Measurements from ENCODE around the gene ASCL2.
"Not testable (repeated sequence)": the region's sequence is repeated elsewhere in the genome, so short reads cannot be mapped to it uniquely, and the experiment has no call there.

ASCL2 gene

DNA sequence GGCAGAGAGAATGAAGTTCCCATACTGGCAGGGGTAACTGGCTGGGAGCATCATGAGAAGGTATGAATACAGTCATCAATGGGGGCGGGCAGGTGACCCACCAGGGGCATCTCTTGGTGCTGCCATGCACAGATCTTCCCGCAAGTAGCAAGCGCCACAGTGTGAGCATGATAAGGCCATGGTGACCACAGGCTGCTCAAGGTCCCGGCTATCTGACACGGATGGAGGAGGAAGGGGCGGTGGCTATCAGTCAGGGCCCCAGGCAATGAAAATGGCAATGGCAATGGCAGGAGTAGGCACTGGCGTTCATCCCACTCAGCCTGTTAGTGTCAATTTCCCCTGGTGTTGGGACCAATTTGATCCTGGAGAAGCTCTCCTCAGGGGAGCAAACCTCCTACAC lies 21.6 kb downstream of the ASCL2 start:
- H3K4me3 ChIP-seq, result no peak overlapping the region
- no peak overlapping the region for H3K27ac ChIP-seq

DNA sequence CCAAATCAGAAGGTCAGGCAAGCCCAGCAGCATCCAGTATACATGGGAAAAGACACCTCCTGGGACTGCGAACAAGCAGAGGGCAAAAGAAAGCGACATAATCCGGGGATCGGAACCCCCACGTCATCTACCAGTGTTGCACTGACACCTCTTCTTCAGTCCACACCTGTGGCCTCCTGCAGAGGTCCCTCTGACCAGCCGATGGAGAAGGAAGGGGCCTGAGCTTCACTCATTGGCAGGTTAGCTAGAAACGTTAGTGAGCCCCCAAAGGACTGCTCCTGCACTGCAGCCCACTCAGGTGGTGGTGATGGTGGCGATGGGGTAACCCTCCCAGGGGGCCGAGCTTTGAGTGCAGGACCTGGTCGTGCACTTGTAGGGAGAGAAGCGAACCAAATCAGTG lies 22.1 kb downstream of the ASCL2 start:
- Histone ChIP-seq H3K4me3 (no peak overlapping the region), H3K27ac (no peak overlapping the region)

DNA sequence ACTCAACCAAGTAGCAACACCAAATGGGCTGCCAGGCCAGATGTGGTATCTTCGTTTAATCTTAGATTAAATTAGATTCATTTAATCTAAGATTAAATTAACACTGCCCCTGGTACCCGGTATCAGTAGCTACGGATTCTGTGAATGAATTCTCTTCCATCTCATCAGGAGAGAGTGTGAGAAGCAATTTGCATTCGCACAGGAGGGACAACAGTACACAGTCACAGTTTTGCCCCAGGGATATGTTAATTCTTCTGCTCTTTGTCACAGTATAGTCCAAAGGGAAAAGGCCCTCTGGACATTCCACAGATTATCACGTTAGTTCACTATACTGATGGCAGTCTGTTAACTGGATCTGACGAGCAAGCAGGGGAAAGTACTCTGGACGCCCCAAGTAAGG lies 22.9 kb downstream of the ASCL2 start:
- Histone ChIP-seq H3K4me3 (no peak overlapping the region), H3K27ac (no peak overlapping the region)

DNA sequence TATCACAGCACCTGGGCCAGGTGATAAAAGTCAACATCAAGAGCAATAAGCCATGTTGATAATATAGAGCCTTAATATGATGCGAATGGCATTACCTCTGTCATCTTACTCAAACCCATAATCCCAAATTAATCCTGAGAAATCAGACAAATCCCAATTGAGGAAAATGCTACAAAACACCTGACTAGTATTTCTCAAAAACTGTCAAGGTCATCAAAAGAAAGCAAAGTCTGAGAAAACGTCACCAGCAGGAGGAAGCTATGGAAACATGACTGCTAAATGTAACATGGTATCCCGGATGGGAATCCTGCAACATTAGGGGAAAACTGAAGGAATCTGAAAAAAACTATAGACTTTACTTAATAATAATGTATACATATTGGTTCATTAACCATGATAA lies 29.6 kb downstream of the ASCL2 start:
- Histone ChIP-seq H3K27ac (no peak overlapping the region), H3K4me3 (no peak overlapping the region)

DNA sequence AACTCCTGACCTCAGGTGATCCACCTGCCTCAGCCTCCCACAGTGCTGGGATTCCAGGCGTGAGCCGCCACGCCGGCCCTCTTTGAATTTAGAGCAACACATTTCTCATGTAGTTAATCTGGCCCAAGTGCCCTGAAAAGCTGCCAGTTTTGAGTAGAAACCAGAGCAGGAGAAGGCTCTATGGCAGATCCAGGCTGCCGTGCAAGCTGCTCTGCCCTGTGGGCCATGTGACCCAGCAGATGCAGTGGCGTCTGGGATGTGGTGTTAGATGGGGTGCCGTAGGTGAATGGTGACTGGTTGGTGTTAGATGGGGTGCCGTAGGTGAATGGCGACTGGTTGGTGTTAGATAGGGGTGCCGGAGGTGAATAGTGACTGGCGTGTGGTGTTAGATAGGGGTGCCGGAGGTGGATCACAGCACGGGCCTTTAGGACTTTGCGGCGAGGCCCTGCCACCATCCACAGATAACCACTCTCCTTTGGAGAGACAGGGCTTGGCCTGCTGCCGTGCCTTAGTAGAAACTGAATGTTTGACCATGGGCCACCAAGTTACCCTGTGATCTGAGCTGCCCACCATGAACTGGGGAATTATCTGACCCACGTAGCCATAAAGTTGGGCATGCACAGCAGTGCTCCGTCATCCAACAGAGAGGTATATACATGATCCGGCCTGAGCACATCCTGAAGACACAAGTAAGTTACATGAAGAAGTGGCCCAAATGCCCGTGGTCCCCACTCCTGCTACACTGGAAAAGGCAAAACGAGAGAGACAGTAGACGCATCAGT lies 32.7 kb downstream of the ASCL2 start:
- Histone ChIP-seq H3K4me3 (no peak overlapping the region), H3K27ac (no peak overlapping the region)

DNA sequence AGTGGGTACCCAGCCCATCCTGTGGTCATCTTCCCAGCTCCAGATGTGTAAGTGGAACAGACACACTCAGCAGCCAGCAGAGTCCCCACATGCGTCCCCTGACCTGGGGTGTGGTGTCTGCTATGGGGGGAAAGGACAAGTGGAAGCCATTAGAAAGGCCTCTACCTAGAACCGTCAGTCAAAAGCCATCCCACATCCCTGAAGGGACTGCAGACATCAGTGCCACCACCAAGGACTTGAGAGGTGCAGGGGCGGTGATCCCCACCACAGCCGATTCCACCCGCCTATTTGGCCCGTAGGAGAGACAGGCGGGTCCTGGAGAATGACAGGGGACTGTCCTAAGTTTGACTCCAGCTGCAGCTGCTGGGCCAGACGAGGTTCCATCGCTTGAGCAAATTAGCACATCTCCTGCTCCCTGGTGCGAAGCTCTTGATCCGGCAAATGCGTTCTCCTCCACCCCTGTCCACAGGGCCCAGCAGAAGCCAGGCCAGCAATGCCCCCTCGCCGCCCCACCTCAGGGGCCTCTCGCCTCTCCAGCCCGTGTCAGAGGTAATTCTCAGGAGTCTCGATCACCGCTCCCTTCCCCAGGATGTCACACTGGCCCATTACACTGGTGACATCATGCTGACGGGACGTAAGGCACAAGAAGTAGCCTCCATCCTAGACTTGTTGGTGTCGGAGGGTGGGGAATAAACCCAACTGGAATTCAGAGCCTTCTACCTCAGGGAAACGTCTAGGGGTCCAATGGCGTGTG lies 33.8 kb downstream of the ASCL2 start:
- not testable (repeated sequence) for H3K27ac ChIP-seq, H3K4me3 ChIP-seq

DNA sequence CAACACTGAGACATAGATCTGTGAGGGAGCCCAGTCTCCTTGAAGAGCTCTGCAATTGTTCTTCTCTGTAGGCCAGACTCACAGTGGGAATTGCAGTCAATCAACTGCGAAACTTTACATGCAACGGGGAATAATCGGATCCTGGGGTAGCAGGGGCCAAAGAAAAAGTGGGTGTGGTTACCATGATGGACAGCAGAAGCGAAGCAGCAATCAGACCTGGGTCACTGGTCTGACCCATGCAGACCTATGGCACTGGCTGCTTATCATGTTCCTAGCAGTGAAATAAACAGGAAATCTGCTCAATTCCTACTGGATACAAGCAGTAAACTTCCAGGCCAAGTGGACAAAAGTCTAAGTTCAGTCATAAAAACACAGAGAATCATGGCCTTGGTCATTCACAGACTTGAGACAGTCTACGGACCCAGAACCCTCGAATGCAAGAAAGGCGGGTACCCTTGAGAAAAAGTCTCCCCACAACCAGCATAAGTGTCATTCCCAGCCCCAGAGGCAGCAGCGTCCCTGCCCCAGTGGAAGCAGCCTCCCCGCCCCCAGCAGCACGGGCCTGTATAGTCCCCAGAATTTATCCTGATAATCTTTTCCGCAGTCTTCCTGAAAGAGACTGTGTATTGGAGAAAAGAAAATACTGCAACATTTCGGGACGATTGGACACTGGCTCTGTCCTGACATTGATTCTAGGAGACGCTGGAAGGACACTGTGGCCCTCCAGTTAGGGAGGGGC lies 34.6 kb downstream of the ASCL2 start:
- no peak overlapping the region for H3K4me3 ChIP-seq
- H3K27ac ChIP-seq, result no peak overlapping the region

DNA sequence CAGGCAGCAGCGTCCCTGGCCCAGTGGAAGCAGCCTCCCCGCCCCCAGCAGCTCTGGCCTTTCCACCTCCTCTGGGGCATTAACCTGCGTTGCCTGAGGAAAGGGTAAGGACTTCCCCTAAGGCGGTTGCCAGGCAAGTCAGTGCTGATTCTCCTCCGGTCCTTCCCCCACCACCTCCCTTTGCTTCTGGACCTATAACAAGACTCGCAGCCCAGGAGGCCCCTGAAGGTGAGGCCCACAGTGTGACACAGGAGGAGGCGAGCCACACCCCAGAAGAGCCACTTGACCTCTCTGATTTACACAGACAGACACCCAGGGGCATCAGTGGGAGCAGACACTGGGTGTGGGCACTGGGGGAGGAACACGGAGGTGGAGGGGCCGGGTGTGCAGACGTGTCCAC lies 35.4 kb downstream of the ASCL2 start:
- H3K27ac ChIP-seq, result no peak overlapping the region

DNA sequence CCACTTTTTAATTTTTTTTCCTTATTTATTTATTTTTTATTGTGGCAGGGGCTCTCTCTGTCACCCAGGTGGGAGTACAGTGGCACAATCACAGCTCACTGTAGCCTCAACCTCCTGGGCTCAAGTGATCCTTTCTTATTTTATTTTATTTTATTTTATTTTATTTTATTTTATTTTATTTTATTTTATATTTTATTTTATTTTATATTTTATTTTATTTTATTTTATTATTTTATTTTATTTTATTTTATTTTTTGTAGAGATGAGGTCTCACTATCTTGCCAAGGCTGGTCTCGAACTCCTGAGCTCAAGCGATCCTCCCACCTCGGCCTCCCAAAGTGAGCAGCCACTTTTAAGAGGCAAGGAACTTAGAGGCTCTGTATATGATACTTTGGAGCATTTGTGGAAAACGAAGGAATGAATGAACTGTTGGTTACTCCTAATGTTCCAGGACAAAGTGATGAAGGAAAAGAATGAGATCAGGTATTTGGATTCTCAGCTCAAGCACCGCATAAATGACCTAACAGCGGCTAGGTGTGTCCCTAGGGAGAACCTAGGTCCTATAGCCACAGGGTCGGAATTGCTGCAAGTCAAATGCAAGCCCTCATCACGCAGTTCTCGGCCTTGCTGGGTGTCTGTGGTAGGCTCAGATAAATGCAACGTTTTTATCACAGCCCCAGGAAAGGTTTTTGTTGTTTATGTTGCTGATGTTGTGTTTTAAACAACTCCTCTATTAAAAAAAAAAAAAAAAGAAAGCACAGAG lies 36.5 kb downstream of the ASCL2 start:
- Histone ChIP-seq H3K4me3 (no peak overlapping the region), H3K27ac (no peak overlapping the region)

More for the DNA sequence above, 35.4 kb downstream of the ASCL2 start:
- no peak overlapping the region for H3K4me3 ChIP-seq

DNA sequence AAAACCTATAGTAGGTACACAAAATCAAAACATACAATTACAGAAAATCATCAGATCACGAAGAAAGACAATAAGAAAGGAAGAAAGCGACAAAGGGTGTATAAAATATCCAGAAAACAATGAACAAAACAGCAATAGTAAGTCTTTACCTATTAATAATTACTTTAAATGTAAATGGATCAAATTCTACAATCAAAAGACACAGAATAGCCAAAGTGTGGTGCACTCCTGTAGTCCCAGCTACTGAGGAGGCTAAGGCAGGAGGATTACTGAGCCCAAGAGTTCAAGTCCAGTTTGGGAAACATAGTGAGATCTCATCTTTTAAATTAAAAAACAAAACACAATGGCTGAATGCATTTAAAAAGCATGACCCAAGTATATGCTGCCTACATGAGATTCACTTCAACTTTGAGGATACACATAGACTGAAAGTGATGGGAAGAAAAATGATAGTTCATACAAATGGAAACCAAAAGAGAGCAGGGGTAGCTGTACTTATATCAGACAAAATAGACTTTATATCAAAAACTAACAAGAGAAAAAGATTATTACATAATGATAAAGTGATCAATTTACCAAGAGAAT lies 40.6 kb downstream of the ASCL2 start:
- H3K27ac ChIP-seq, result no peak overlapping the region

DNA sequence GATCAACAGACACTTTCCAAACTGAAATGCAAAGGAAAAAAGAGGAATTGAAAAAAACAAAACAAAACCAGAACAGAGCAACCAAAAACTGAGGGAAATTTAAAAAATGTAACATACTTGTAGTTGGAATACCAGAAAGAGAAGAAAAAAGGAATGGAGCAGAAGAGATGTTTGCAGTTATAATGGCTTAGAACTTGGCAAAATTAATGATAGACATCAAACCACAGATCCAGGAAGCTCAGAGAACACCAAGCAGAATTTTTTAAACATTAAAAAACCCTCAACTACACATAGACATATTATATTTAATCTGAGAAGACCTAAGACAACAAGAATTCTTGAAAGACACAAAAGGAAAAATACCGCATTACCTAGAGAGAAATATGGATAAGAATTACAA lies 46.1 kb downstream of the ASCL2 start:
- H3K27ac ChIP-seq, result no peak overlapping the region
- no peak overlapping the region for H3K4me3 ChIP-seq

More for the DNA sequence above, 40.6 kb downstream of the ASCL2 start:
- H3K4me3 ChIP-seq, result no peak overlapping the region

DNA sequence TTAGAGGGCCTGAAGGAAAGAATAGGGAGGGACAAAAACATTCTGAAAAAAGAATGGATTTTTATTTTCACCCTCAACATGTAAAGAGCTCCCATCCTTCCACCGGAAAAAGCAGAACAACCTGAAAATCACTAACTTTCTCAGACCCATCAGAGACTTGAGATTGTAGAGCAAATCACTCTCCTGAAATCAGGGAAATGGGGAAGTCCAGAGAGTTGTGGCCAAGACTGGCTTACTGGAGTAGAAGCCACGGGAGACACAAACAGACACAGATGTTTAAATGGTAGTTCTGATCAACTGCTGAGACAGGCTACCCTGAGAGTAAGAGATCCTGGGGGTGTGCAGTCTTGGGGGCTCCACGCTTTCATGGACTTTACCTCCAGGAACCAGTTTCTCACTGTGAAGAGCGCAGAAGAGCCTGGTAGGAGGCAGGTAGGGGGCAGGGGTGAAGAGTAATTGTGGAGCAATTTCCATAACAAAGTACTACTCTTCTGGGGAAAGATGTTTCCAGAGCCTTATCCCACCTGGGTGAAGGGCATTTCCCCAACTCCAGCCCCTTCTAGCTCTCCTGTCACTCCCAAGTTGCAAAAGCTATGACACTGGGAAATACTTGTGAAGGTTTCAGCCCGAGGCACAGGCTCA lies 47.1 kb downstream of the ASCL2 start:
- H3K4me3 ChIP-seq, result no peak overlapping the region
- H3K27ac ChIP-seq, result no peak overlapping the region

DNA sequence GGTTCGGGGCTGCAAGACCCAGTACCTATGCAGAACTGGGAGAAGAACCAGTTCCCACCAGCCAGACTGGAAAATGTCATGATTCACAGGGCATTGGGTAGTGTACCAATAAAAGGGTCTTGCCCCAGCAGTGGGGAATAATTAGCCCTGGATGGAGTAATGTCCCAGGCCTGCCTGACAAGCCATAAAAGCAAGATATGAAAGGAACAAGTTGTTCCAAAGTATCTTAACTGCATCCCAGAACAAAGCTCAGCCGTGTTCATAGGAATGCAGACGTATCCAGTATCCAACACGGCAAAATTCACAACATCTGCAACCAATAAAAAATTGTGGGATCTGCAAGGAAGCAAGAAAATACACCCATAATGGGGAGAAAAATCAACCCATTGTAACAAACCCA lies 47.9 kb downstream of the ASCL2 start:
- Histone ChIP-seq H3K4me3 (no peak overlapping the region), H3K27ac (no peak overlapping the region)

DNA sequence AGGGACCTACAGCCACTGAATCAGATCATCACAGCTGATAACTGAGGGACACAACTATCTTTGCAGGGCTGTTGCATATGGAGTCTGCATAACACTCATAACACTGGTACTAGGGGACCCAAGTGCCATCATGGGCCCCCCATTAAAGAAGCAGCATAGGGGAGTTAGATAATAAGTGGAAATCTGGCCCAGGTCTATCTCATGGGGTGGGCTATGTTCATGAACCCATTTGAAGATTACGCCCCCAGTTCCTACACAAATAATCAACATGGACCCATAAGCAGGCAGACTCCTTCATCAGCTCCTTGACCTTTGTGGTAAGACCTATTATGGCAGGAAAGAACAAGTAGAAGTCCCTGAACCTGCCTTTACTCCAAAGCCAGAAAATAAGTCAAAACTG lies 48.8 kb downstream of the ASCL2 start:
- Histone ChIP-seq H3K27ac (no peak overlapping the region), H3K4me3 (no peak overlapping the region)

DNA sequence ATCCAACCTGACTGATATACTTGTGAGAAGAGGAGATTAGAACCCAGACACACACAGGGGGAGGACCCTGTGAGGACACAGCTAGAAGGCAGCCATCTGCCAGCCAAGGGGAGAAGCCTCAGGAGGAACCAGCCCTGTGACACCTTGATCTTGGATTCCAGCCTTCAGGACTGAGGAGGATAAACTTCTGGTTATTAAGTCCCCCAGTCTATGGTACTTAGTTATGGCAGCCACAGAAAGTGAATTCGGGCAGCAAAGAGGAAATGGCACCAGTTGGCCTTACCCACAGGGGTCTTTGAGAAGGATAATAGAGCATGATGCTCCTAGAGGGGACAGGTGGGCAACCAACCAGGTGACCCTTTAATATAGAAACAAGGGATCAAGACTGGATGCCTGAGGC lies 49.4 kb downstream of the ASCL2 start:
- Histone ChIP-seq H3K4me3 (no peak overlapping the region), H3K27ac (no peak overlapping the region)

DNA sequence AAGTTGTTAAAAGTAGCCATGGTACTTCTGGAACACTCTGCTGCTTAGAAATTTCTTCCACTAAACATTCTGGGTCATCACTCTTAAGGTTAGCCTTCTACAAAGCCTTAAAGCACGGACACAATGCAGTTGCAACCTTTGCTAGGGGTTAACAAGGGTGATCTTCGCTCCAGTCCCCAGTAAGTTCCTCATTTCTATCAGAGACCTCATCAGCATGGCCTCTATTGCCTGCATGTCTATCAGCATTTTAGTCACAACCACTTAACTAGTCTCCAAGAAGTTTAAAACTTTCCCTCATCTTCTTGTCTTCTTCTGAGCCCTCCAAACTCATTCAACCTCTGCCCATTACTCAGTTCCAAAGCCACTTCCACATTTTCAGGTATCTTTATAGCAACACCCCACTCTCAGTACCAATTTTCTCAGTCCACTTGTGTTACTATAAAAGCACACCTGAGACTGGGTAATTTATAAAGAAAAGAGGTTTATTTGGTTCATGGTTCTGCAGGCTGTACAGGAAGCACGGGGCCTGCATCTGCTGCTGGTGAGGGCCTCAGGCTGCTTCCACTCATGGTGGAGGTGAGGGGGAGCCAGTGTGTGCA lies 50.1 kb downstream of the ASCL2 start:
- Histone ChIP-seq H3K27ac (no peak overlapping the region), H3K4me3 (no peak overlapping the region)

DNA sequence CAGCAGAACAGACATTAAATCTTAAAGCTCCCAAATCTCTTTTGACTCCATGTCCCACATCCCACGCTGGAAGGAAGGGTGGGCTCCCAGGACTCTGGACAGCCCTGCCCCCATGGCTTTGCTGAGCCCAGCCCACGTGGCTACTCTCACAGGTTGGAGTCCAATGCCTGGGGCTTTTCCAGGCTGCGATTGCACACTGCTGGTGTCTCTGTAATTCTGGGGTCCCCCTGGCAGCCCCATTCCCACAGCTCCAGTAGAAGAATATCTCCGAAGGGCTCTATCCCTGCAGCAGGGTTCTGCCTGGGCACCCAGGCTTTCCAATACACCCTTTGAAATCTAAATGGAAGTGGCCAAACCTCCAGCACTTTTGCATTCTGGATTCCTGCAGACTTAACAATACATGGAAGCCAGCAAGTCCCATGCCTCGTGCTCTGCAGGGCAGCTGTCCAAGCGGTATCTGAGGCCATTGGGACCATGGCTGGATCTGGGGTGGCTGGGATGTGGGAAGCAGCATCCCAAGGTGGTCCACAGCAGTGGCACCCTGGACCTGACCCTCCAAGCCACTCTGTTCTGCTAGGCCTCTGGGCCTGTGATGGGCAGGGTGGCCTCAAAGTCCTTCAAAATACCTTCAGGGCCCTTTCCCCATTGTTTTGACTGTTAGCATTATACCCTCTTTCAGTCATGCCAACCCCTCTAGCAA lies 50.9 kb downstream of the ASCL2 start:
- Histone ChIP-seq H3K27ac (no peak overlapping the region), H3K4me3 (no peak overlapping the region)
